WTC11 (cell line): Measurements from ENCODE around the gene CACNA2D1.

ENCODE experiments used
- CTCF ChIP-seq: fragments of 200-600 bp; IDR thresholded peaks from 2 replicates; pipeline ENCODE4 v1.8.0; 2022; ENCODE audit warnings: antibody characterized with exemption
- E2F1 ChIP-seq: sonication (generic); formaldehyde crosslinking; IDR thresholded peaks from 2 replicates; pipeline ENCODE4 v1.8.0; 2022; ENCODE audit warnings: mild to moderate bottlenecking, missing genetic modification reagents
- TF ChIP-seq, protein P1 (sequence below): fragments of 250-450 bp; sonication (Bioruptor Pico); IDR thresholded peaks from 2 replicates; pipeline ENCODE4 v1.9.0; 2021; ENCODE audit warnings: mild to moderate bottlenecking, borderline replicate concordance
- TF ChIP-seq, protein P2 (sequence below): sonication (generic); formaldehyde crosslinking; IDR thresholded peaks from 2 replicates; pipeline ENCODE4 v1.8.1; 2023; ENCODE audit warnings: mild to moderate bottlenecking, missing genetic modification reagents, moderate library complexity

DNA sequence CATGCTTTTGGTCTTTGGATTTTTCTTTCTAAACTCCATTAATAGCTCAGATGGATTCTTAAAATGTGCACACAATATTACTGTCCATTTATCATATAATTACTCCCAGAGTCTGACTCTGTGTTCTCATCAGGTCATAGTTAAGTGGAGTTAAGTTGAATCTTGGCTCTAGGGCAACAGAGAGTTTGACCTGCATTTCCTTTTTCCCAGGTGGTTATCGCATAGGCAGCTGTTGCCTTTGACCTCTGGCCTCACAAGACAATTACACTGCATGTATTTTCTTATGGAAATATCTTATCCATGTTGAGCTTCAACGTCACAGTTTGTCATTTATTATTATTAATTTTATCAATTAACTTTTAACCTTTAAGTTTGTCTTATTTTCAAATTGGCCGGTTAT, 436.3 kb downstream of the CACNA2D1 start:
- TF ChIP-seq, protein P1, sequence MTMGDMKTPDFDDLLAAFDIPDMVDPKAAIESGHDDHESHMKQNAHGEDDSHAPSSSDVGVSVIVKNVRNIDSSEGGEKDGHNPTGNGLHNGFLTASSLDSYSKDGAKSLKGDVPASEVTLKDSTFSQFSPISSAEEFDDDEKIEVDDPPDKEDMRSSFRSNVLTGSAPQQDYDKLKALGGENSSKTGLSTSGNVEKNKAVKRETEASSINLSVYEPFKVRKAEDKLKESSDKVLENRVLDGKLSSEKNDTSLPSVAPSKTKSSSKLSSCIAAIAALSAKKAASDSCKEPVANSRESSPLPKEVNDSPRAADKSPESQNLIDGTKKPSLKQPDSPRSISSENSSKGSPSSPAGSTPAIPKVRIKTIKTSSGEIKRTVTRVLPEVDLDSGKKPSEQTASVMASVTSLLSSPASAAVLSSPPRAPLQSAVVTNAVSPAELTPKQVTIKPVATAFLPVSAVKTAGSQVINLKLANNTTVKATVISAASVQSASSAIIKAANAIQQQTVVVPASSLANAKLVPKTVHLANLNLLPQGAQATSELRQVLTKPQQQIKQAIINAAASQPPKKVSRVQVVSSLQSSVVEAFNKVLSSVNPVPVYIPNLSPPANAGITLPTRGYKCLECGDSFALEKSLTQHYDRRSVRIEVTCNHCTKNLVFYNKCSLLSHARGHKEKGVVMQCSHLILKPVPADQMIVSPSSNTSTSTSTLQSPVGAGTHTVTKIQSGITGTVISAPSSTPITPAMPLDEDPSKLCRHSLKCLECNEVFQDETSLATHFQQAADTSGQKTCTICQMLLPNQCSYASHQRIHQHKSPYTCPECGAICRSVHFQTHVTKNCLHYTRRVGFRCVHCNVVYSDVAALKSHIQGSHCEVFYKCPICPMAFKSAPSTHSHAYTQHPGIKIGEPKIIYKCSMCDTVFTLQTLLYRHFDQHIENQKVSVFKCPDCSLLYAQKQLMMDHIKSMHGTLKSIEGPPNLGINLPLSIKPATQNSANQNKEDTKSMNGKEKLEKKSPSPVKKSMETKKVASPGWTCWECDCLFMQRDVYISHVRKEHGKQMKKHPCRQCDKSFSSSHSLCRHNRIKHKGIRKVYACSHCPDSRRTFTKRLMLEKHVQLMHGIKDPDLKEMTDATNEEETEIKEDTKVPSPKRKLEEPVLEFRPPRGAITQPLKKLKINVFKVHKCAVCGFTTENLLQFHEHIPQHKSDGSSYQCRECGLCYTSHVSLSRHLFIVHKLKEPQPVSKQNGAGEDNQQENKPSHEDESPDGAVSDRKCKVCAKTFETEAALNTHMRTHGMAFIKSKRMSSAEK (CRISPR knock-in tag): no peak
- TF ChIP-seq CTCF: no peak
- TF ChIP-seq, protein P2, sequence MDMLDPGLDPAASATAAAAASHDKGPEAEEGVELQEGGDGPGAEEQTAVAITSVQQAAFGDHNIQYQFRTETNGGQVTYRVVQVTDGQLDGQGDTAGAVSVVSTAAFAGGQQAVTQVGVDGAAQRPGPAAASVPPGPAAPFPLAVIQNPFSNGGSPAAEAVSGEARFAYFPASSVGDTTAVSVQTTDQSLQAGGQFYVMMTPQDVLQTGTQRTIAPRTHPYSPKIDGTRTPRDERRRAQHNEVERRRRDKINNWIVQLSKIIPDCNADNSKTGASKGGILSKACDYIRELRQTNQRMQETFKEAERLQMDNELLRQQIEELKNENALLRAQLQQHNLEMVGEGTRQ (CRISPR knock-in tag): no peak
- TF ChIP-seq E2F1 (CRISPR knock-in tag): no peak
